Mesenchymal stem cell (in vitro differentiated cells and primary cell): ENCODE data around the gene RASGRF2.

Experiments used
- DNase-seq: peaks from one replicate; pipeline ENCODE4 v3.0.0-alpha.2; 2013
- H2AFZ ChIP-seq: one replicate; pipeline ENCODE4 v1.6.1; 2013; ENCODE audit warnings: low read depth, mild to moderate bottlenecking, control low read depth, inconsistent platforms, low read length, moderate library complexity
- H2AK5ac ChIP-seq: 2 replicates; pipeline ENCODE4 v1.6.1; 2013; ENCODE audit warnings: low read length, moderate library complexity, mild to moderate bottlenecking, inconsistent platforms; ENCODE audit not compliant: severe bottlenecking
- H2BK120ac ChIP-seq: one replicate; pipeline ENCODE4 v1.6.1; 2013; ENCODE audit warnings: low read depth, mild to moderate bottlenecking, inconsistent platforms, low read length, moderate library complexity
- H2BK12ac ChIP-seq, 2 experiments: one replicate each; pipeline ENCODE4 v1.6.1; 2013; ENCODE audit warnings: inconsistent platforms in 2 of 2, low read length in 2 of 2, mild to moderate bottlenecking in 2 of 2, moderate library complexity in 2 of 2, control low read depth in 1 of 2
- H2BK15ac ChIP-seq: one replicate; pipeline ENCODE4 v1.6.1; 2013; ENCODE audit warnings: mild to moderate bottlenecking, low read depth, inconsistent platforms; ENCODE audit not compliant: poor library complexity, severe bottlenecking
- H2BK5ac ChIP-seq: 2 replicates; pipeline ENCODE4 v1.6.1; 2013; ENCODE audit warnings: low read depth, mild to moderate bottlenecking, low read length, control low read depth, inconsistent platforms; ENCODE audit not compliant: poor library complexity, severe bottlenecking
- H3K14ac ChIP-seq, 2 experiments: one replicate each; pipeline ENCODE4 v1.6.1; 2013; ENCODE audit warnings: inconsistent platforms in 2 of 2, low read length in 2 of 2, control low read depth in 1 of 2, mild to moderate bottlenecking in 1 of 2, moderate library complexity in 1 of 2
- H3K18ac ChIP-seq, 2 experiments: one replicate each; pipeline ENCODE4 v1.6.1; 2013; ENCODE audit warnings: inconsistent platforms in 2 of 2, low read length in 2 of 2, control low read depth in 1 of 2, low read depth in 1 of 2, mild to moderate bottlenecking in 1 of 2
- H3K23ac ChIP-seq, 2 experiments: one replicate each; pipeline ENCODE4 v1.6.1; 2013; ENCODE audit warnings: inconsistent platforms in 2 of 2, low read length in 2 of 2, mild to moderate bottlenecking in 2 of 2, moderate library complexity in 2 of 2, control low read depth in 1 of 2
- H3K27ac ChIP-seq: 2 replicates; pipeline ENCODE4 v1.5.1; 2013; ENCODE audit warnings: mild to moderate bottlenecking, moderate library complexity, low read length, control low read depth, inconsistent platforms; ENCODE audit not compliant: poor library complexity, severe bottlenecking
- H3K27me3 ChIP-seq, 2 experiments: 2 replicates each; pipeline versions ENCODE4 v1.6.1 to v1.7.0; 2013; ENCODE audit warnings: low read length in 2 of 2, mild to moderate bottlenecking in 2 of 2, moderate library complexity in 2 of 2, control low read depth in 1 of 2, inconsistent platforms in 1 of 2; ENCODE audit not compliant: control insufficient read depth in 1 of 2, insufficient read depth in 1 of 2
- H3K36me3 ChIP-seq, 2 experiments: 2 replicates each; pipeline versions ENCODE4 v1.6.1 to v1.7.0; 2013; ENCODE audit warnings: low read length in 2 of 2, control low read depth in 1 of 2, inconsistent platforms in 1 of 2, low read depth in 1 of 2, mild to moderate bottlenecking in 1 of 2; ENCODE audit not compliant: insufficient read depth in 2 of 2, control insufficient read depth in 1 of 2
- H3K4ac ChIP-seq, 2 experiments: one replicate each; pipeline ENCODE4 v1.6.1; 2013; ENCODE audit warnings: inconsistent platforms in 2 of 2, low read length in 2 of 2, mild to moderate bottlenecking in 2 of 2, moderate library complexity in 2 of 2, control low read depth in 1 of 2, low read depth in 1 of 2
- H3K4me1 ChIP-seq: 2 replicates; pipeline ENCODE4 v1.6.1; 2013; ENCODE audit warnings: low read depth, low read length, control low read depth; ENCODE audit not compliant: control insufficient read depth, insufficient read depth
- H3K4me2 ChIP-seq: 2 replicates; pipeline ENCODE4 v1.6.1; 2013; ENCODE audit warnings: low read length, mild to moderate bottlenecking, inconsistent platforms; ENCODE audit not compliant: poor library complexity, severe bottlenecking
- H3K4me3 ChIP-seq, 2 experiments: 2 replicates each; pipeline versions ENCODE4 v1.5.1 to v1.7.0; 2013; ENCODE audit warnings: low read length in 2 of 2, mild to moderate bottlenecking in 2 of 2, control low read depth in 1 of 2, low read depth in 1 of 2; ENCODE audit not compliant: insufficient read depth in 1 of 2
- H3K79me1 ChIP-seq: replicated peaks from 2 replicates; pipeline ENCODE4 v1.6.1; 2013; ENCODE audit warnings: mild to moderate bottlenecking, control low read depth, low read length, inconsistent platforms; ENCODE audit not compliant: poor library complexity, severe bottlenecking
- H3K9ac ChIP-seq: 2 replicates; pipeline ENCODE4 v1.7.0; 2013; ENCODE audit warnings: mild to moderate bottlenecking, low read length, moderate library complexity
- H3K9me3 ChIP-seq: 2 replicates; pipeline ENCODE4 v1.7.0; 2013; ENCODE audit warnings: mild to moderate bottlenecking, low read length; ENCODE audit not compliant: control insufficient read depth
- H4K8ac ChIP-seq: one replicate; pipeline ENCODE4 v1.6.1; 2013; ENCODE audit warnings: inconsistent platforms, mild to moderate bottlenecking, low read length, moderate library complexity
- H4K91ac ChIP-seq: one replicate; pipeline ENCODE4 v1.6.1; 2013; ENCODE audit warnings: mild to moderate bottlenecking, low read length, inconsistent platforms
- WGBS: methylation state at CpG from one replicate; pipeline ENCODE4 v1.1.7; 2013; ENCODE audit warnings: mixed read lengths; 5-methylcytosine and 5-hydroxymethylcytosine counted together

The RASGRF2 gene

DNA sequence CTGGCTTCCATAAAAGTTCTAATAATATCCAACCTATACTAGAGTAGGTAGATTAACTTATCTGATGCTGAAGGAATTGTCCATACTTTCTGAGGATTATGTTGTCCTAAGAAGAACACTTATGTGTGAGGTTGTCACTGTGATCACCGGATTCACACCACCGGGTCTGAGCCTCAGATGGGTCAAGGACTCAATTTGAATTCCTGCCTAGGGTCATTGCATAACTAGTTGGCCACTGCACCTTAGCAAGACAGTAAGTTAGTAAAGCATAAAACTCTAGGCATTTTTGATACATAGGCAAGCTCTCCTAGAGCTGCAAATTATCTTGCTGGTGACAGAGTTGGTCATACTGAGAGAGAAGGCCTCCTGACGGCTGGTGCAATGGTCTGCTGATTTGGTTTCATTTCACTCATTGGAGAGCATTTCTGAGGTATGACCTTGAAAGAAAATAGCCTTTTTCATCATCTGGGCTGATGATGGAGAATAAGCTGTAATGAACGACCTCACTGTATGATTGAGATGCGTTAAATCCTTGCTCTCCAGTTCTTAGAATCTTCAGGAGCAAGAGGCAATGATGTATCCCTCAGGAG is 200.9 kb downstream of the RASGRF2 start:
- 98% methylated on average over 5 of the region's 5 CpGs for WGBS
- Histone ChIP-seq H3K9me3 (peaks cover 6% of the 10 kb centered on the region), H2BK12ac (no peak overlapping the region), H3K9ac (no peak overlapping the region), H2AFZ (no peak overlapping the region), H3K27me3 (no peaks in the 10 kb centered on the region), H4K8ac (no peak overlapping the region), H2BK5ac (no peak overlapping the region), H2BK120ac (no peak overlapping the region), H2AK5ac (no peak overlapping the region), H3K4me3 (no peak overlapping the region), H3K14ac (no peak overlapping the region), H3K36me3 (no peaks in the 10 kb centered on the region), H3K27ac (no peak overlapping the region), H3K4me1 (peaks cover 5% of the 10 kb centered on the region), H4K91ac (no peak overlapping the region), H3K23ac (no peak overlapping the region), H2BK15ac (no peak overlapping the region), H3K79me1 (no peaks in the 10 kb centered on the region), H3K18ac (no peak overlapping the region), H3K4me2 (no peak overlapping the region), H3K4ac (no peak overlapping the region)
- no peak for DNase-seq

DNA sequence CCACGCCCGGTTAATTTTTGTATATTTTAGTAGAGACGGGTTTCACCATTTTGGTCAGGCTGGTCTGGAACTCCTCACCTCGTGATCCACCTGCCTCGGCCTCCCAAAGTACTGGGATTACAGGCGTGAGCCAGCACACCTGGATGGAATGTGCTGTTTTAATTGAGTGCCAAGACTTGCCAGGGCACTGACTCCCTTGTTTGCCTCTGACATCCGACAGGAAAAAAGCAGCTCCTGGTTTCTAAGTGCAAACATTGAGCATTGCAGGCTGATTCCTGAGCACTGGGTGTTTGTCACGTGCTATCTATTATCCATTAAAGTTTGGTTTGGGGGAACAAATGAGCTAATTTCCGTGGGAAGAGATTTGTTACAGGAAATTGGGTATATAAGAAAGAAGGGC is 202.3 kb downstream of the RASGRF2 start:
- Histone ChIP-seq H3K36me3 (no peaks in the 10 kb centered on the region), H3K14ac (no peak overlapping the region), H3K27me3 (no peaks in the 10 kb centered on the region), H3K4me1 (peaks cover 5% of the 10 kb centered on the region), H4K8ac (no peak overlapping the region), H2BK12ac (no peak overlapping the region), H4K91ac (no peak overlapping the region), H2AK5ac (no peak overlapping the region), H3K4me2 (no peak overlapping the region), H2BK120ac (no peak overlapping the region), H3K4me3 (no peak overlapping the region), H3K23ac (no peak overlapping the region), H2BK5ac (no peak overlapping the region), H2BK15ac (no peak overlapping the region), H3K9me3 (no peaks in the 10 kb centered on the region), H3K9ac (no peak overlapping the region), H3K79me1 (no peaks in the 10 kb centered on the region), H3K18ac (no peak overlapping the region), H3K4ac (no peak overlapping the region), H3K27ac (no peak overlapping the region), H2AFZ (no peak overlapping the region)
- DNase-seq = no peak
- 87% methylated on average over 9 of the region's 9 CpGs for WGBS

- no peak for DNase-seq
- no peak overlapping the region for H3K9ac ChIP-seq
- H3K4ac ChIP-seq = no peak overlapping the region
Measured at GRCh38 chr5:81163651-81164050, 203.5 kb downstream of the RASGRF2 start.

DNA sequence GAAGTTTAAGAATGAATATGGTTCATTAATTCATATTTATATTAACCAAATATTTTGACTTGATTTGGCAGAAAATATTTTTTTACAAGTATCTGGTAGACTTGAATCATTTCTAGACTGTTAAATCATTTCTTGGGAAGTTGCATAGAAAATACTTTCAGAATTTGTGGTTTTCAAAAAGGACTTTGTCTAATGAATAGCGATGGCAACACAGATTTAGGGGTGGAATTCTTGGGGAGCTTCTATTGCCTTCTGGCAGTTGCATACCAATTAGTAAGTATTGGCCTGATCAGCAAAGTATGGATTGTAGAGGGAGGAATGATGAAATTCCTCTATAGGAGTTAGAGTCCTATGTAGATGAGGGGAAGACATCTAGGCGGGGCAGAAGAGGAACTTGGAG is 204.3 kb downstream of the RASGRF2 start:
- Histone ChIP-seq H3K79me1 (no peaks in the 10 kb centered on the region), H2BK120ac (no peak overlapping the region), H3K14ac (no peak overlapping the region), H4K91ac (no peak overlapping the region), H3K27ac (peak overlapping the region; percentile 50), H3K36me3 (no peaks in the 10 kb centered on the region), H2BK5ac (no peak overlapping the region), H3K4ac (no peak overlapping the region), H2AK5ac (no peak overlapping the region), H2AFZ (no peak overlapping the region), H3K18ac (no peak overlapping the region), H3K9me3 (no peaks in the 10 kb centered on the region), H3K23ac (no peak overlapping the region), H4K8ac (no peak overlapping the region), H2BK12ac (no peak overlapping the region), H3K4me3 (no peak overlapping the region), H3K27me3 (peaks cover 0 to 3% of the 10 kb centered on the region in 2 experiments), H3K4me2 (no peak overlapping the region), H2BK15ac (no peak overlapping the region), H3K9ac (no peak overlapping the region), H3K4me1 (peaks cover 5% of the 10 kb centered on the region)
- DNase-seq = no peak
- WGBS = 100% methylated on average over 2 of the region's 2 CpGs

More at GRCh38 chr5:81163651-81164050, 203.5 kb downstream of the RASGRF2 start:
- no peak overlapping the region for H4K91ac ChIP-seq
- no peak overlapping the region for H2BK120ac ChIP-seq
- no peak overlapping the region for H2BK15ac ChIP-seq
- H3K23ac ChIP-seq = no peak overlapping the region
- H2BK5ac ChIP-seq = no peak overlapping the region
- H3K4me3 ChIP-seq = no peak overlapping the region
- H3K18ac ChIP-seq = no peak overlapping the region
- H3K27me3 ChIP-seq = no peaks in the 10 kb centered on the region
- no peaks in the 10 kb centered on the region for H3K79me1 ChIP-seq
- peaks cover 5% of the 10 kb centered on the region for H3K4me1 ChIP-seq
- H2BK12ac ChIP-seq = no peak overlapping the region
- H3K14ac ChIP-seq = no peak overlapping the region
- 99% methylated on average over 2 of the region's 3 CpGs for WGBS
- H3K9me3 ChIP-seq = no peaks in the 10 kb centered on the region
- no peaks in the 10 kb centered on the region for H3K36me3 ChIP-seq
- H2AK5ac ChIP-seq = no peak overlapping the region
- H2AFZ ChIP-seq = no peak overlapping the region
- no peak overlapping the region for H4K8ac ChIP-seq
- H3K27ac ChIP-seq = no peak overlapping the region
- H3K4me2 ChIP-seq = no peak overlapping the region
